Stimulated activated CD4-positive, alpha-beta T cell treated with anti-CD3 and anti-CD28 coated beads, Interleukin-2, amount 100 ng/mL, for 4 hours (primary cell): ENCODE measurements around the gene POLR2L.

Source experiments
- DNase-seq: peaks from one replicate; pipeline ENCODE4 v3.0.0-alpha.2; 2020; ENCODE audit warnings: low read depth

Gene POLR2L

GRCh38 chr11:868802-869201 is 26.5 kb upstream of the POLR2L start:
- DNase-seq = no peak

- no peak for DNase-seq
Measured at GRCh38 chr11:868394-868793, 26.1 kb upstream of the POLR2L start.

GRCh38 chr11:867856-868358 is 25.6 kb upstream of the POLR2L start:
- no peak for DNase-seq

- DNase-seq = no peak
Measured at GRCh38 chr11:866481-866880, 24.2 kb upstream of the POLR2L start.

- DNase-seq = no peak
Measured at GRCh38 chr11:865462-866430, 23.4 kb upstream of the POLR2L start.

- no peak for DNase-seq
Measured at GRCh38 chr11:864898-865297, 22.6 kb upstream of the POLR2L start.

GRCh38 chr11:863910-864827 is 21.8 kb upstream of the POLR2L start:
- no peak for DNase-seq

GRCh38 chr11:863023-863909 is 20.9 kb upstream of the POLR2L start:
- no peak for DNase-seq

GRCh38 chr11:862696-863022 is 20.3 kb upstream of the POLR2L start:
- DNase-seq = no peak

GRCh38 chr11:862081-862661 is 19.8 kb upstream of the POLR2L start:
- DNase-seq = no peak

- DNase-seq = no peak
Measured at GRCh38 chr11:861105-861479, 18.8 kb upstream of the POLR2L start.

- no peak for DNase-seq
Measured at GRCh38 chr11:860234-861104, 18.1 kb upstream of the POLR2L start.

GRCh38 chr11:859394-860131 is 17.2 kb upstream of the POLR2L start:
- DNase-seq = no peak

GRCh38 chr11:858762-859339 is 16.5 kb upstream of the POLR2L start:
- no peak for DNase-seq

GRCh38 chr11:858053-858761 is 15.9 kb upstream of the POLR2L start:
- no peak for DNase-seq

- DNase-seq = no peak
Measured at GRCh38 chr11:856397-856796, 14.1 kb upstream of the POLR2L start.

- DNase-seq = no peak
Measured at GRCh38 chr11:855796-856195, 13.5 kb upstream of the POLR2L start.

GRCh38 chr11:855330-855674 is 13.0 kb upstream of the POLR2L start:
- no peak for DNase-seq
